ENCODE measurements around the gene HOXC10. TPM values are rescaled to one million over a fixed set of nuclear protein-coding genes. Genes with fewer than 3 reads are reported as not detected.

The HOXC10 gene
- total and polyA plus RNA-seq, 2 donors (not counting 1 experiment from before 2014, with no cell fraction given) = not detected

DNA sequence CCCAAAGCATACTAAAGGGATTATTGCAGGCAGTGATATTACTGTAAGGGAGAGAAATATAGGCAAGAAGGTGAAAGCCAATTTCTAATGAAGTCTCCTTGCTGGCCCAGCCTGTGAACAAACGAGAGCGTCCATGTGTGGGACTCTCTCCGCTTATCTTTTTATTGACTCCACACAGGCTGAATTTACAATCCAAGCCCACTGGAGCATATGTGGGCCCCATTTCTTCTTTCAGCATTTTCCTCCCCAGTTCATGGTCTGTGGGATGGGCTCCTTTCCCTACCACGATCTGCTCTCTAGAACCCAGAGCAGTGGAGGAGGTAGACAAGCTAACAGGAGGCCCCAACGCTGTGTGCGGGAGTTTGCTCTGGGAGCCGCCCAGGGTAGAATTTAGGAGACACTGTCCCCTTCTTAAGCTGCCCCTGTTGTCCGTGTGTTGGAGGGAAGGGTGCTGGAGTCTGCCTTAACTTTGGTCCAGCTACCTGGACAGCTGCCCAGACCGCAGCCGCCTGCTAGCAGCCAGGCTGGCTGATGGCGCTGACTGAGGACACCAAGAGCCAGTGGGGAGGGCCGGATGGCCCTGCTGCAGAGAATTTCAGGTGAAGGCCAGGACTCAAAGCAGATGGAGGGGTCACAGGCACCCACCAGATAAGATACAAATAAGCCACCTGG is 15.2 kb upstream of the HOXC10 start:
- Mint-ChIP-seq H3K27ac (no peak overlapping the region), H3K27me3 (peaks cover 95% of the 10 kb centered on the region), H3K9me3 (ENCODE audit: insufficient read depth) (peaks cover 2% of the 10 kb centered on the region), H3K4me3 (no peak overlapping the region), H3K4me1 (peaks cover 26% of the 10 kb centered on the region)
- H3K9me3 ChIP-seq (ENCODE audit: control extremely low read depth in 1 of 3, control insufficient read depth in 2 of 3, insufficient read depth in 1 of 3, low read length in 2 of 3) = peaks cover 1 to 73% (median 10%) of the 10 kb centered on the region in 3 donors
- no peak overlapping the region for H2AFZ ChIP-seq (ENCODE audit: insufficient read depth, low read depth, low read length, poor library complexity, severe bottlenecking)
- WGBS (ENCODE audit: insufficient coverage) = 21% methylated on average over 10 of the region's 12 CpGs
- no peaks in the 10 kb centered on the region for H3K36me3 ChIP-seq (replicated peaks in 1 of 2; ENCODE audit: control extremely low read depth in 1 of 2, control insufficient read depth in 1 of 2, extremely low read depth in 1 of 2, insufficient read depth in 2 of 2, low read length in 1 of 2)
- CTCF ChIA-PET = interaction anchor here (0.6 to 1.6 kb wide), 3 partner anchors 222 to 255 kb away, joined by 3 to 6 read pairs (median 5); no protein-coding TSS in a partner anchor
- no peaks in the 10 kb centered on the region for H4K20me1 ChIP-seq (ENCODE audit: control insufficient read depth, insufficient read depth, low read length, poor library complexity, severe bottlenecking)
- POLR2A ChIA-PET = no interaction called here
- ATAC-seq (ENCODE audit: low read depth) (no peak), DNase-seq (no peak)
- no peak for TF ChIP-seq EZH2 (IDR thresholded peaks at IDR 0.05; ENCODE audit: borderline replicate concordance, insufficient read depth, low read depth, low read length, poor library complexity, severe bottlenecking)
- TF ChIP-seq, protein P1, sequence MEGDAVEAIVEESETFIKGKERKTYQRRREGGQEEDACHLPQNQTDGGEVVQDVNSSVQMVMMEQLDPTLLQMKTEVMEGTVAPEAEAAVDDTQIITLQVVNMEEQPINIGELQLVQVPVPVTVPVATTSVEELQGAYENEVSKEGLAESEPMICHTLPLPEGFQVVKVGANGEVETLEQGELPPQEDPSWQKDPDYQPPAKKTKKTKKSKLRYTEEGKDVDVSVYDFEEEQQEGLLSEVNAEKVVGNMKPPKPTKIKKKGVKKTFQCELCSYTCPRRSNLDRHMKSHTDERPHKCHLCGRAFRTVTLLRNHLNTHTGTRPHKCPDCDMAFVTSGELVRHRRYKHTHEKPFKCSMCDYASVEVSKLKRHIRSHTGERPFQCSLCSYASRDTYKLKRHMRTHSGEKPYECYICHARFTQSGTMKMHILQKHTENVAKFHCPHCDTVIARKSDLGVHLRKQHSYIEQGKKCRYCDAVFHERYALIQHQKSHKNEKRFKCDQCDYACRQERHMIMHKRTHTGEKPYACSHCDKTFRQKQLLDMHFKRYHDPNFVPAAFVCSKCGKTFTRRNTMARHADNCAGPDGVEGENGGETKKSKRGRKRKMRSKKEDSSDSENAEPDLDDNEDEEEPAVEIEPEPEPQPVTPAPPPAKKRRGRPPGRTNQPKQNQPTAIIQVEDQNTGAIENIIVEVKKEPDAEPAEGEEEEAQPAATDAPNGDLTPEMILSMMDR (IDR thresholded peaks at IDR 0.05) = no peak
- H3K9ac ChIP-seq (ENCODE audit: low read length) = no peak overlapping the region
- no peak overlapping the region for H3K4me2 ChIP-seq (replicated peaks; ENCODE audit: low read depth, low read length, poor library complexity, severe bottlenecking)
- H3K79me2 ChIP-seq (ENCODE audit: control insufficient read depth, insufficient read depth, low read length) = no peaks in the 10 kb centered on the region
- H3K4me3 ChIP-seq (ENCODE audit: control extremely low read depth in 1 of 5, extremely low read depth in 1 of 5, insufficient read depth in 1 of 5, low read depth in 2 of 5, low read length in 4 of 5) = no peak overlapping the region
- intact Hi-C loops (cut with micrococcal nuclease) = loop anchor here (5.0 kb wide), 1 partner anchor 63 kb away; the partner anchor contains the start of gene HOXC5
- peaks cover 23 to 56% of the 10 kb centered on the region in 2 donors for H3K4me1 ChIP-seq (ENCODE audit: control insufficient read depth in 2 of 2, insufficient read depth in 2 of 2, low read length in 2 of 2)
- H3K27ac ChIP-seq (ENCODE audit: low read length in 2 of 2) = no peak overlapping the region
- H3K27me3 ChIP-seq (replicated peaks in 1 of 4; ENCODE audit: control extremely low read depth in 1 of 4, control insufficient read depth in 3 of 4, insufficient read depth in 4 of 4, low read length in 3 of 4) = peaks cover 0 to 100% (median 89%) of the 10 kb centered on the region in 4 experiments

GRCh38 chr12:53970451-53970850 is 14.5 kb upstream of the HOXC10 start:
- Histone ChIP-seq H3K4me3 (ENCODE audit: control extremely low read depth in 1 of 5, extremely low read depth in 1 of 5, insufficient read depth in 1 of 5, low read depth in 2 of 5, low read length in 4 of 5) (no peak overlapping the region), H3K4me2 (replicated peaks; ENCODE audit: low read depth, low read length, poor library complexity, severe bottlenecking) (no peak overlapping the region), H3K27ac (ENCODE audit: low read length in 2 of 2) (no peak overlapping the region), H3K9ac (ENCODE audit: low read length) (no peak overlapping the region), H3K79me2 (ENCODE audit: control insufficient read depth, insufficient read depth, low read length) (no peaks in the 10 kb centered on the region), H3K9me3 (ENCODE audit: control extremely low read depth in 1 of 3, control insufficient read depth in 2 of 3, insufficient read depth in 1 of 3, low read length in 2 of 3) (peaks cover 0 to 74% (median 10%) of the 10 kb centered on the region in 3 donors), H3K4me1 (ENCODE audit: control insufficient read depth in 2 of 2, insufficient read depth in 2 of 2, low read length in 2 of 2) (peaks cover 31 to 57% of the 10 kb centered on the region in 2 donors), H3K36me3 (replicated peaks in 1 of 2; ENCODE audit: control extremely low read depth in 1 of 2, control insufficient read depth in 1 of 2, extremely low read depth in 1 of 2, insufficient read depth in 2 of 2, low read length in 1 of 2) (no peaks in the 10 kb centered on the region), H3K27me3 (replicated peaks in 1 of 4; ENCODE audit: control extremely low read depth in 1 of 4, control insufficient read depth in 3 of 4, insufficient read depth in 4 of 4, low read length in 3 of 4) (peaks cover 0 to 99% (median 86%) of the 10 kb centered on the region in 4 experiments), H2AFZ (ENCODE audit: insufficient read depth, low read depth, low read length, poor library complexity, severe bottlenecking) (no peak overlapping the region), H4K20me1 (ENCODE audit: control insufficient read depth, insufficient read depth, low read length, poor library complexity, severe bottlenecking) (no peaks in the 10 kb centered on the region)
- WGBS (ENCODE audit: insufficient coverage) = 13% methylated on average over 2 of the region's 4 CpGs
- intact Hi-C loops (cut with micrococcal nuclease) = no loop called here
- no peak for ATAC-seq (ENCODE audit: low read depth)
- Mint-ChIP-seq H3K9me3 (ENCODE audit: insufficient read depth) (peaks cover 2% of the 10 kb centered on the region), H3K4me3 (no peak overlapping the region), H3K27me3 (peaks cover 93% of the 10 kb centered on the region), H3K4me1 (peaks cover 28% of the 10 kb centered on the region), H3K27ac (no peak overlapping the region)
- no peak for TF ChIP-seq EZH2 (IDR thresholded peaks at IDR 0.05; ENCODE audit: borderline replicate concordance, insufficient read depth, low read depth, low read length, poor library complexity, severe bottlenecking)
- POLR2A ChIA-PET = no interaction called here
- DNase-seq = no peak
- CTCF ChIA-PET = interaction anchor here (0.6 to 1.6 kb wide), 3 partner anchors 221 to 245 kb away, joined by 4 to 6 read pairs (median 5); no protein-coding TSS in a partner anchor
